ENCODE results near the gene CCRL2. TPM values are rescaled to one million over a fixed set of nuclear protein-coding genes. Genes with fewer than 3 reads are reported as not detected.

CCRL2 gene
- total RNA-seq, 1 experiment from 2014 or later, result not detected

GRCh38 chr3:46420931-46421330, 13.9 kb downstream of the CCRL2 start:
- Histone ChIP-seq H3K18ac (ENCODE audit: insufficient read length, low read depth, low read length) (no peak overlapping the region), H2AFZ (ENCODE audit: low read length) (no peak overlapping the region), H3K27me3 (ENCODE audit: insufficient read depth, low read length) (no peaks in the 10 kb centered on the region), H2BK20ac (ENCODE audit: low read depth, low read length, poor library complexity, severe bottlenecking) (no peak overlapping the region), H3K9me3 (ENCODE audit: control insufficient read depth, low read depth, low read length) (no peaks in the 10 kb centered on the region), H2BK120ac (ENCODE audit: low read depth, low read length, poor library complexity, severe bottlenecking) (no peak overlapping the region), H3K23ac (ENCODE audit: insufficient read length, low read depth, low read length) (no peak overlapping the region), H4K5ac (ENCODE audit: insufficient read length, low read depth, low read length) (no peak overlapping the region), H4K8ac (replicated peaks; ENCODE audit: insufficient read length, low read depth, low read length) (no peak overlapping the region), H3K27ac (ENCODE audit: insufficient read length, low read depth, low read length) (no peak overlapping the region), H3K79me1 (ENCODE audit: insufficient read depth, low read depth, low read length, poor library complexity, severe bottlenecking) (no peaks in the 10 kb centered on the region), H2BK15ac (ENCODE audit: low read depth, low read length) (no peak overlapping the region), H2AK5ac (ENCODE audit: insufficient read length, low read length) (no peak overlapping the region), H4K91ac (ENCODE audit: insufficient read length, low read depth, low read length) (no peak overlapping the region), H3K56ac (ENCODE audit: insufficient read length, low read depth, low read length) (no peak overlapping the region), H3K14ac (ENCODE audit: insufficient read depth, low read length) (no peak overlapping the region), H3T11ph (ENCODE audit: low read length) (no peak overlapping the region), H3K4ac (ENCODE audit: low read depth, low read length) (no peak overlapping the region), H3K4me2 (ENCODE audit: insufficient read depth, insufficient read length, low read length) (no peak overlapping the region), H3K79me2 (ENCODE audit: insufficient read depth, low read length) (no peaks in the 10 kb centered on the region), H3K23me2 (ENCODE audit: insufficient read length, low read depth, low read length, poor library complexity, severe bottlenecking) (no peaks in the 10 kb centered on the region), H2BK12ac (ENCODE audit: insufficient read length, low read depth, low read length) (no peak overlapping the region), H3K9ac (ENCODE audit: extremely low read depth, insufficient read length, low read length) (no peak overlapping the region), H2BK5ac (ENCODE audit: insufficient read length, low read length) (no peak overlapping the region), H3K4me1 (ENCODE audit: insufficient read depth, low read length) (peaks cover 4% of the 10 kb centered on the region; the same call in 1 of the 2 replicates), H4K20me1 (ENCODE audit: control insufficient read depth, insufficient read depth, insufficient read length) (no peaks in the 10 kb centered on the region)
- WGBS (ENCODE audit: extremely low coverage, insufficient read length, low lambda C conversion rate), result no CpG with 5 or more reads among the region's 2 CpGs
- Mint-ChIP-seq H3K27ac (no peak overlapping the region), H3K4me3 (no peak overlapping the region), H3K36me3 (ENCODE audit: insufficient read depth in 1 of 3, low read depth in 3 of 3) (no peaks in the 10 kb centered on the region), H3K4me1 (peaks cover 20% of the 10 kb centered on the region in 2 experiments), H3K9me3 (no peaks in the 10 kb centered on the region; a peak in 1 of 5 replicates), H3K27me3 (ENCODE audit: low read depth) (no peaks in the 10 kb centered on the region)
- DNase-seq, result no peak
- TF ChIP-seq CTCF (conservative IDR thresholded peaks at IDR 0.05), result no peak

Data from H9 (cell line).